ENCODE data around the gene PRUNE1.

GRCh38 chr1:150961756-150962155, 46.5 kb upstream of the PRUNE1 start:
- TF ChIP-seq CTCF (IDR thresholded peaks at IDR 0.05), result no peak
- no peak for TF ChIP-seq POLR2A (IDR thresholded peaks at IDR 0.05)

All from body of pancreas (tissue), 4 donors.